Astrocyte (in vitro differentiated cells and primary cell): ENCODE data around the gene SYNGR2.

Experiments
- CTCF ChIP-seq: IDR thresholded peaks from 2 replicates; pipeline ENCODE4 v1.5.1; 2011; ENCODE audit warnings: low read depth, mild to moderate bottlenecking, inconsistent platforms, low read length, moderate library complexity; ENCODE audit not compliant: insufficient read depth
- EZH2 ChIP-seq: IDR thresholded peaks from 2 replicates; pipeline ENCODE4 v1.6.1; 2012; ENCODE audit warnings: mild to moderate bottlenecking, low read length, inconsistent platforms; ENCODE audit not compliant: insufficient read depth

- TF ChIP-seq CTCF (no peak), EZH2 (no peak)
Measured at GRCh38 chr17:78175643-78175981, 7.2 kb downstream of the SYNGR2 start.
